Mucosa of descending colon (tissue), 3 donors: Measurements from ENCODE around the gene SRBD1. TPM values are rescaled to one million over a fixed set of nuclear protein-coding genes. Genes with fewer than 3 reads are reported as not detected.

Experiments
- ATAC-seq: fragments of 200-7000 bp; cut with Tn5 transposase; one replicate; pipeline ENCODE4 v1.9.1; 2020; ENCODE audit warnings: mild to moderate bottlenecking, moderate library complexity
- DNase-seq, 3 donors: peaks; one replicate each; pipeline ENCODE4 v3.0.0-alpha.2; 2020
- H3K36me3 ChIP-seq: fragments of 200-600 bp; one replicate; pipeline ENCODE4 v1.8.0; 2021; ENCODE audit warnings: low read depth, mild to moderate bottlenecking
- H3K4me1 ChIP-seq: fragments of 200-600 bp; one replicate; pipeline ENCODE4 v1.8.0; 2021; ENCODE audit warnings: low read depth, mild to moderate bottlenecking
- H3K4me3 ChIP-seq: fragments of 200-600 bp; one replicate; pipeline ENCODE4 v1.8.0; 2021; ENCODE audit warnings: mild to moderate bottlenecking
- H3K9me3 ChIP-seq: fragments of 200-600 bp; one replicate; pipeline ENCODE4 v1.8.0; 2021; ENCODE audit warnings: mild to moderate bottlenecking
- CTCF ChIP-seq: fragments of 200-600 bp; IDR thresholded peaks from one replicate; pipeline ENCODE4 v1.8.0; 2022; ENCODE audit warnings: antibody characterized with exemption, mild to moderate bottlenecking
- intact Hi-C, 2 donors: fragments of 100-400 bp; cut with DNase I in 1 of 2; cut with micrococcal nuclease in 1 of 2; formaldehyde crosslinking; loops; one replicate each; pipeline versions ENCODE4 v1.11.0 to v1.11.1; 2022; cut with DNase I, micrococcal nuclease
- total RNA-seq, 3 donors: library from RNA; stranded (reverse); fragmentation: NEBNext Ultra II Directional in 2 of 3; extraction: Animal tissue kit (Norgen Biotek cat#: 25700) in 2 of 3; gene quantifications; one replicate each; pipeline versions ENCODE4 v1.2.1 to v1.2.4, GENCODE V29; 2021 to 2023
- donor health status: DM: no; HTN: no; CAD: no; lungs with moderate emphysema.
- donor health status: DM: no; HTN: no; CAD: no.
- donor health status: DM: no; HTN: yes; CAD: no.

SRBD1 gene
- total RNA-seq, 3 donors from 2014 or later, result 17.2 to 20.9 (median 17.3) TPM

- H3K36me3 ChIP-seq, result no peaks in the 10 kb centered on the region
- DNase-seq (no peak), ATAC-seq (no peak)
- intact Hi-C loops, result no loop called here
- H3K4me3 ChIP-seq, result no peak overlapping the region
- H3K4me1 ChIP-seq, result peaks cover 29% of the 10 kb centered on the region
- TF ChIP-seq CTCF, result no peak
- H3K9me3 ChIP-seq, result no peaks in the 10 kb centered on the region
Observed at GRCh38 chr2:45647986-45648520, 37.0 kb upstream of the SRBD1 start.

- DNase-seq (no peak), ATAC-seq (no peak)
- H3K9me3 ChIP-seq, result no peaks in the 10 kb centered on the region
- peaks cover 28% of the 10 kb centered on the region for H3K4me1 ChIP-seq
- intact Hi-C loops, result no loop called here
- no peaks in the 10 kb centered on the region for H3K36me3 ChIP-seq
- no peak for TF ChIP-seq CTCF
- H3K4me3 ChIP-seq, result no peak overlapping the region
Observed at GRCh38 chr2:45647356-45647755, 36.3 kb upstream of the SRBD1 start.

GRCh38 chr2:45646289-45646688, 35.2 kb upstream of the SRBD1 start:
- H3K36me3 ChIP-seq, result no peaks in the 10 kb centered on the region
- no peak for TF ChIP-seq CTCF
- no peak overlapping the region for H3K4me3 ChIP-seq
- ATAC-seq (no peak), DNase-seq (no peak)
- H3K9me3 ChIP-seq, result no peaks in the 10 kb centered on the region
- H3K4me1 ChIP-seq, result peaks cover 26% of the 10 kb centered on the region
- intact Hi-C loops, result no loop called here

GRCh38 chr2:45643543-45644542, 32.8 kb upstream of the SRBD1 start:
- TF ChIP-seq CTCF, result peak; percentile 92
- H3K4me3 ChIP-seq, result no peak overlapping the region
- intact Hi-C loops, result loop anchor here (2.0 to 5.0 kb wide), 2 partner anchors 135 to 293 kb away; no protein-coding TSS in a partner anchor
- no peaks in the 10 kb centered on the region for H3K36me3 ChIP-seq
- no peaks in the 10 kb centered on the region for H3K9me3 ChIP-seq
- ATAC-seq, result peak; percentile 99
- peaks cover 18% of the 10 kb centered on the region for H3K4me1 ChIP-seq
- DNase-seq, result peak; percentile 69 to 84 (median 74)

GRCh38 chr2:45643095-45643494, 32.0 kb upstream of the SRBD1 start:
- Histone ChIP-seq H3K4me1 (peaks cover 12% of the 10 kb centered on the region), H3K36me3 (no peaks in the 10 kb centered on the region), H3K4me3 (no peak overlapping the region), H3K9me3 (no peaks in the 10 kb centered on the region)
- DNase-seq (no peak), ATAC-seq (peak; percentile 20)
- no peak for TF ChIP-seq CTCF
- intact Hi-C loops, result loop anchor here (5.0 kb wide), 1 partner anchor 294 kb away; no protein-coding TSS in a partner anchor
